Activated gamma-delta T cell treated with Interleukin-2 at 50 U/mL for 16 hours (primary cell): ENCODE results near the gene LIN28A.
"Not testable (repeated sequence)": the region's sequence is repeated elsewhere in the genome, so short reads cannot be mapped to it uniquely, and the experiment has no call there.

Experiments
- DNase-seq: peaks from one replicate; pipeline ENCODE4 v3.0.0-alpha.2; 2020

The LIN28A gene

DNA sequence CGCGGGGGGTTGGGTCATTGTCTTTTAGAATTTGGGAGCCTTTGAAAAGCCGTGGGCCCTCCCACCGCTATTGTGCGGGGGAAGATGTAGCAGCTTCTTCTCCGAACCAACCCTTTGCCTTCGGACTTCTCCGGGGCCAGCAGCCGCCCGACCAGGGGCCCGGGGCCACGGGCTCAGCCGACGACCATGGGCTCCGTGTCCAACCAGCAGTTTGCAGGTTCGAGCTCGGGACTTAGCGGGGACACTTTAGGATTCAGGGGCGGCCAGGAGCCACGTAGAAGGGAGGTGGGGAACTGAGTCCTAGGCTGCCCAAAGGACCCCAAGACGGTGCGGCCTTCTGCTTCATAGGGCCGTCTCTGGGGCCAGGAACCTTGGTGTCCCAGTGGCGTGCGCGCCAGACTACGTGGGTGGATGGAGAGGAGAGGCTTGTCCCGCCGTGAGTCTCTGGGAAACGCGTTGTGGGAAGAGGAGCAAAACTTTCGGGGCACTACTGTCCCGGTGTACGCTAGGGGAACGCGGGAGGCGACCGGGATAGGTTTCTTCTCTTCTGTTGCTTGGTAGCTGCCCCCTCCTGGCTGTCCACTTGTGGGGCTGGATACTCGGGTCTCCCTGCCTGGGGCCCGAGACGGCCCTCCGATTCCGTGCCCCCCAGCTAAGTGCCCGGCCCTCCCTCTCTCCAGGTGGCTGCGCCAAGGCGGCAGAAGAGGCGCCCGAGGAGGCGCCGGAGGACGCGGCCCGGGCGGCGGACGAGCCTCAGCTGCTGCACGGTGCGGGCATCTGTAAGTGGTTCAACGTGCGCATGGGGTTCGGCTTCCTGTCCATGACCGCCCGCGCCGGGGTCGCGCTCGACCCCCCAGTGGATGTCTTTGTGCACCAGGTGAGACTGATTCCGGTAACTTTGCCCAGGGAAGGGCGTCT is at the start of gene LIN28A:
LIN28A (plus strand) TSS at position 112 of the 918 bp plus-strand sequence; CDS start at position 187, 75 bp downstream.
- DNase-seq = no peak

- DNase-seq = no peak
Measured at GRCh38 chr1:26361605-26362122, 49.0 kb upstream of the LIN28A start.

GRCh38 chr1:26362331-26362730 is 48.3 kb upstream of the LIN28A start:
- no peak for DNase-seq

DNA sequence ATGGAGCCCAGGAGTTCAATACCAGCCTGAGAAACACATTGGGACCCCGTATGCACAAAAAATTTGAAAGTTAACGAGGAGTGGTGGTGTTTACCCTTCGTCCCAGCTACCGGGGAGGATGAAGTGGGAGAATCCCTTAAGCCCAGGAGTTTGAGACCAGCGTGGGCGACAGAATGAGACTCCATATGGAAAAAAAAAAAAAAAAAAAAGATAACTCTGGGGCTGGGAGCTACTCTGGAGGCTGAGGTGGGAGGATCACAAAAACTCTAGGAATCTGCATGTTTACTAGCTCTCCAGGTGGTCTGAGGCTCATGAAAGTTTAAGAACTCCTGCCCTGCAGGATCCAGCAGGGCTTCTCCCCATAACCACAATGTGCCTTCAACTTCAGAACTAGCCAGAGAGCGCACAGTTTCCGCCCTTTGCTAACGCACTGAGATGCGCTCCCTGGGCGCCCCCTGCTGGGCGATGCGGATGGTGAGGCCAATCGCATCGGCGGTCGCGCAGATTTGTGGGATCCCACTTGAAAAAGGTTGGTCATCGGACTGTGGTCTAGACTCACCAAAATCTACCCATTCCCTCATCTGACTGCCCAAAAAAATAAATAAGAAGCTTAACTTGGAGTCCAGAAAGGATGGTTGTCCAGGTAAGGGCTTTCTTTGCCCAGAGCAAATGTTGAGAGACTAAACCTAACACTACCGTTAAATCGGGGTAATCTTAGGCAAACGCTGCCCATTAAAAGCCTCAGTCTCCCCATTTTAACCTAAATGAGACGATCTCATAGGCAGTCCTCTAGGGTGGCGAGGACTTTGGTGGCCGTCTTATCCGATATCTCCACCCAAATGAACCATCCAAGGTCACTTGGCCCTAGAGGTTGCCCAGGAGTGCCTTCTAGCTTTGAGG is 46.8 kb upstream of the LIN28A start:
- DNase-seq = peak; percentile 85

DNA sequence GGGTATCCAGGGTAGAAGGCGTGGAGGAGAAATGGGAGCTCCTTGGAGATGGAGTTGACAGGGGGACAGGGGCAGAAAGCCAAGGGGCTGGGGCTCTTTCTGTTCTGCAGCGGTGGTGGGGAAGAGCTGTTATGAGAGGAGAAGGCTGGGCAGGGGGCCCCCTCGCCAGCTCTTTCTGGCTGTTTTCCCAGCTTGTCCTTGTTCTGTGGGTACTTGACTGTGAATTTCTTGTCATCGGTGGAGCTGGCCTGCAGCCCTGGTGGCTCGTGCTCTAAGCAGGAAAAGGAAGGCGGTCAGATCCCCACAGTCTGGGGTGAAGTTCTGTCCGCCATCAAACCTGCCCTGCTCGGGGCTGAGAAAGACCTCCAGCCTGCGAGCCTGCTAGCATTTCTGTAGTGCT is 45.7 kb upstream of the LIN28A start:
- no peak for DNase-seq

DNA sequence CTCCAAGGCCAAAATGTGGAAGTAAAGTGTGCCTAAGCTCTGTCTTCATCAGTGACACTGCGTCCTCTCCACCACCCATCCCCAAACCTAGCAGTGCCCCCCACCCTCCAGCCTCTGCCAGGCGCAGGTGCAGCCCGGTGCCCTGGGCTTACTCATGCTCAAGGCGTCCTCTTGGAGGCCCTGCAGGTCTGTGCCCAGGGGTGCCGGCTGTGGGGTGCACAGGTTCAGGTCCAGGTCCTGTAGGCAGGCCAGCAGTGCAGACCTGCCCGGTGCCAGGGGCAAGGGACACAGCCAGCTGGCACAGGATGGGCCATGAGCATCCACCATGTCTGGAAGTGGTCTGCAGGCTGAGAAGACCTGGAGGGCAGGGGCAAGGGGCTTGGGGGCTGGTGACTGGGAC is 43.2 kb upstream of the LIN28A start:
- DNase-seq = no peak

DNA sequence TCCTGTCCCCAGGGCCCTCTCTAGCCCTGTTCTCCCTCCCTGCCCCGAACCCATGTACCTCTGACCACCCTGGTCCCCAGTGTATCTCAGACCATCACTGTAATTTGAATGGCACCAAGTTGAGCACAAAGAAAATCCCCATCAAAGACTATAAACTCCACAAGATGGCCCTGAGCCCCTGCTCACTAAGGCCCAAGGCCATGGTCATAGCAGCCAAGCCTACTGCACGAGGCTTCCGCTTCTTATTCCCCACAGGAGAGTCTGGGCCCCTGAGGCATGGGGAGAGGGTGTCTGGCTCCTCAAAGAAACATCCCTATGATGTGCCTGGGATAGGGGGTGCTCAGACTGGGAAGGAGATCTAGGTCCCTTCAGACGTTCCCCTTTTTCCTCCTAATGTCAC is 42.6 kb upstream of the LIN28A start:
- DNase-seq = no peak

GRCh38 chr1:26368486-26368885 is 42.1 kb upstream of the LIN28A start:
- DNase-seq = no peak

GRCh38 chr1:26370591-26371382 is 39.8 kb upstream of the LIN28A start:
- DNase-seq = peak; percentile 58

DNA sequence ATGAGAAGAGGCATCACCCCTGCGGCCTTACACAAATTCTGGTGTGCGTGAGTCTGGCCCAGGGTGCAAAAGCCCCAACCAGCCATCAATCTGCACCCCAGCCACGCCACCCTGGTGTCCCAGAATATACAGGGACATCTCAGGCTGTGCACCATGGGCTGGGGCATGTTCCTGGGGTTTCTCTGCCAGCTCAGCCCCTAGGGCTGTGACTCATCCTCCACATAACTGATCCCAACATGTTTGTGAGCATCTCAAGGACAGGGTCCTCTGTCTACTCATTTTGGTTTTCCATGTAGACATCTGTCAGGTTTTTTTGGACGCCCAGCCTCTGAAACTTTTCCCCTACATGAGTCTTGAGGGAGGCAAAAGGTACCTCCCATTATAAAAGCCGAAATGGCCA is 38.6 kb upstream of the LIN28A start:
- DNase-seq = no peak

- not testable (repeated sequence) for DNase-seq
Measured at GRCh38 chr1:26372611-26373010, 38.0 kb upstream of the LIN28A start, which contains the start of gene ZNF683. Gene ZNF683 (minus strand): TSS chr1:26372750. CDS start chr1:26368571, 4,179 bp downstream.

DNA sequence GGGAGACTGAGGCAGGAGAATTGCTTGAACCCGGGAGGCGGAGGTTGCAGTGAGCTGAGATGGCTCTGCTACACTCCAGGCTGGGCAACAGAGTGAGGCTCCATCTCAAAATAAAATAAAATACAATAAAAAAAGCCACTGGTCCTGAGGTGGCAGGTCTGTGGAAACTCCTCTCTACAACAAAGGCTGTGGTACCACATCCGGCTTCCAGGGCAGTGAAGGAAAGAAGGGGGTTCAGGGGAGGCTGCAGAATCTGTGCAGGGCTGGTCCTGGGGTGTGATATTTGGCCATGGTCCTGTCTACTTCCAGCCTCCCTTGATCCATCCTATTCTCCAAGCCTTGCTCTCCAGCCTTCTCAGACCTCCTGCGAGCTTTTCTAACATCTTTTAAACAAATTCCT is 37.3 kb upstream of the LIN28A start:
- DNase-seq = peak; percentile 56

DNA sequence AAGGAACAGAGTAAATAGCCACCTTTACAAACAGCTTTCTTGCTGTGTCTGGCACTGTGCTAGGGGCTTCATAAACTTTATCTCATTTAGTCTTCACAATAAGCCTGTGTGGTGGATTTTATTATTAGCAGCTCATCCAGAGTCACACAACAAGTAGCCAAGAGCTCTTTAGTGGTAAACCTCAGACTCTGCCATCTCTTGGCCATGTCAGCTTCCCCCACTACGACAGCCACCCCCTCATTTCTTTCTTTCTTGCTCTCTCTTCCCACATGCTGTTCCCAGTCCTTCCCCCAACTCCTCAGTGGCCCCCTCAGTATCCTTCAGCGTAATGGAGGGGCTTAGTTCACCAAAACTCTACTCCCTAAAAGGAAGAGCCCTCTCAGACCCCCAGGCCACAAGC is 36.8 kb upstream of the LIN28A start:
- no peak for DNase-seq

DNA sequence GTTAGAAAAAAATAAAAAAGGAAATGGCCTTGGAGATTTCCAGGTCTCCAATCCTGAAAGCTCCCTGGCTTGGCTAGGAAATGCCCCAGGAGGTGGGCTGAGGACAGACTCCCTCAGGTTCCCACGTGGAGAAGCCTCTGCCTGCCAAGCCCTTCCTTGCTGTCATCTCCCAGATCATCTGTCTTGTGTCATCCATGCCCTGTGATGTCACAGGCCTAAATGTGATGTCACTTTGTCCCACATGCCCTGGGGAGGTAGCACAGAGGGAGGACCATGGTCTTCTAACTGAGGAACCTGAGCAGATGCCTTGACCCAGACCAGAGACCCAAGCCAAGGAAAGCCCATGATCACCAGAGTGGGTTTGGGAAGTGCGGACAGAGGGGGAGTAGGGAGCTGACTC is 36.3 kb upstream of the LIN28A start:
- DNase-seq = not testable (repeated sequence)

DNA sequence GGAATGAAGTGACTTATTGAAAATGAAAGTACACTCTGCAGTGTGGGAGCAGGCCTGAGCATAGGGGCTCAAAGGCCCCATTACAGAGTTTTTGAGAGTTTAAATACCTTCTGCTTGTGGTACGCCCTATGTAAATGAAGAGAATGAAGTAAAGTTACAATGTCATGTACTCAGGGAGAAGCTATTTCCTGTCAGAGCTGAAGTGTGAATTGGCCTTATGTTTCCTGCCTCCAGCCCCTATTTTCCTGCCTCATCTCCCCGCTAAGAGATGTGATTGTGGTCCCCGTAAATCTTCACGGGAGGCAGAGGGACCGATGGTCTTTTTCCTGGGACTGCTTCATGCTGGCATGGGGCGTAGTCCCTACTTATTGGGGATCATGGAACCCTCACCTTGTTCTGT is 35.5 kb upstream of the LIN28A start:
- no peak for DNase-seq

- no peak for DNase-seq
Measured at GRCh38 chr1:26376050-26376449, 34.6 kb upstream of the LIN28A start.

GRCh38 chr1:26378088-26378878 is 32.3 kb upstream of the LIN28A start:
- peak; percentile 86 for DNase-seq

- no peak for DNase-seq
Measured at GRCh38 chr1:26378879-26379251, 31.8 kb upstream of the LIN28A start.

DNA sequence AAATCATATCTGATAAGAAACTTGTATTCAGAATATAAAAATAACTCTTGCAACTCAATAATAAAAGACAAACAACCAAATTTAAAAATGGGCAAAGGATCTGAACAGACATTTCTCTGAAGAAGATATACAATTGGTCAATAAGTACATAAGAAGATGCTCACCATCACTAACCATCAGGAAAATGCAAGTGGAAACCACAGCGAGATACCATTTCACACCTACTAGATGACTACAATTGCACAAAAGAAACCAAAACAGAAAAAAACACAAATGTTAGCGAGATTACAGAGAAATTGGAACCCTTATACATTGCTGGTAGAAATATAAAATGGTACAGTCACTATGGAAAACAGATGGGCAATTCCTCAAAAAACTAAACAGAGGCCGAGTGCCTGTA is 26.5 kb upstream of the LIN28A start:
- no peak for DNase-seq

GRCh38 chr1:26385063-26385462 is 25.6 kb upstream of the LIN28A start:
- not testable (repeated sequence) for DNase-seq

DNA sequence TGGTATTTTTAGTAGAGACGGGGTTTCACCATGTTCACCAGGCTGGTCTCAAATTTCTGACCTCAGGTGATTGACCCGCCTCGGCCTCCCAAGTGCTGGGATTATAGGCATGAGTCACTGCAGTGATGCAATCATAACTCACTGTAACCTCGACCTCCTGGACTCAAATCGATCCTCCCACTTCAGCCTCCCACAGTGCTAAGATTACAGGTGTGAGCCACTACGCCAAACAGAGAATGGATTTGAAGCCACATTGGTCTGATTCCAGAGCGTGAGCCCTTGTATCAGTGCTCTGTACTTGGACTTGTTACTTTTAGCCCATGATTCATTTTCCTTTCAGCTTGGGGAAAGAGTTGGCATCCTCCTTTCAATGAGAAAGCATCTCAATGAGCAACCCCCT is 23.2 kb upstream of the LIN28A start:
- DNase-seq = no peak
